Esophagus squamous epithelium (tissue), 5 donors: ENCODE data around the gene PRKRIP1. TPM values are rescaled to one million over a fixed set of nuclear protein-coding genes. Genes with fewer than 3 reads are reported as not detected.

ENCODE experiments used
- DNase-seq: peaks from one replicate; lab custom pipeline; 2025; lab: John Stamatoyannopoulos, UW
- H3K27ac ChIP-seq, 4 donors: fragments of 200-600 bp; sonication (generic); one replicate each; pipeline ENCODE4 v1.5.1; 2016 to 2019; ENCODE audit warnings: mild to moderate bottlenecking in 1 of 4
- H3K27me3 ChIP-seq, 4 donors: fragments of 200-600 bp; sonication (generic); 1 replicate in 3 of 4; 2 replicates in 1 of 4; pipeline versions ENCODE4 v1.5.1 to v1.6.0; 2017 to 2021; ENCODE audit warnings: antibody characterized with exemption in 1 of 4
- H3K36me3 ChIP-seq, 3 donors: fragments of 200-600 bp; sonication (generic); one replicate each; pipeline ENCODE4 v1.5.1; 2016 to 2019
- H3K4me1 ChIP-seq, 3 donors: fragments of 200-600 bp; sonication (generic); one replicate each; pipeline ENCODE4 v1.5.1; 2017 to 2019
- H3K4me3 ChIP-seq, 4 donors: fragments of 200-600 bp; sonication (generic); 1 replicate in 3 of 4; 2 replicates in 1 of 4; pipeline ENCODE4 v1.5.1; 2016 to 2019; ENCODE audit warnings: mild to moderate bottlenecking in 2 of 4, moderate library complexity in 1 of 4
- H3K9me3 ChIP-seq, 3 donors: fragments of 200-600 bp; sonication (generic); one replicate each; pipeline ENCODE4 v1.5.1; 2016 to 2019
- CTCF ChIP-seq, 6 experiments: fragments of 450-650 bp in 4 of 6; fragments of 200-600 bp in 2 of 6; sonication (generic) in 2 of 6; IDR thresholded peaks; one replicate each; pipeline ENCODE4 v1.5.1; 2016 to 2019; ENCODE audit warnings: antibody characterized with exemption in 6 of 6, mild to moderate bottlenecking in 4 of 6, moderate library complexity in 4 of 6
- POLR2A ChIP-seq, 4 donors: fragments of 450-650 bp; IDR thresholded peaks; one replicate each; pipeline ENCODE4 v1.6.1; 2017; ENCODE audit warnings: antibody characterized with exemption in 4 of 4, mild to moderate bottlenecking in 4 of 4, moderate library complexity in 3 of 4
- WGBS, 2 donors: methylation state at CpG; one replicate each; pipeline ENCODE4 v1.1.5; 2018; 5-methylcytosine and 5-hydroxymethylcytosine counted together
- intact Hi-C: fragments of 100-400 bp; cut with DNase I; formaldehyde crosslinking; loops from one replicate; pipeline ENCODE4 v1.15.0; 2022
- total RNA-seq, 4 donors: library from RNA; depleted of rRNA; stranded (reverse); fragments of >200 nt; gene quantifications; one replicate each; pipeline ENCODE4 v1.1.0, GENCODE V29; 2016
- donor health status: DM: yes; HTN: yes; CAD: no.

PRKRIP1 gene
- total RNA-seq, 4 donors from 2014 or later, result 12.5 to 24.6 (median 16.5) TPM

GRCh38 chr7:102469351-102469971 lies 73.3 kb downstream of the PRKRIP1 start:
- DNase-seq, result no peak
- no peaks in the 10 kb centered on the region for H3K9me3 ChIP-seq
- peaks cover 3 to 62% (median 6%) of the 10 kb centered on the region in 3 donors for H3K36me3 ChIP-seq
- H3K4me1 ChIP-seq, result peaks cover 0 to 24% (median 7%) of the 10 kb centered on the region in 3 donors
- 75 to 100% methylated on average over 1 to 7 of the region's 24 CpGs for WGBS, 2 donors
- H3K27ac ChIP-seq, result no peak overlapping the region
- no peak overlapping the region for H3K4me3 ChIP-seq
- H3K27me3 ChIP-seq, result no peaks in the 10 kb centered on the region
- TF ChIP-seq CTCF (IDR thresholded peaks at IDR 0.05) (no peak), POLR2A (IDR thresholded peaks at IDR 0.05) (no peak)
- intact Hi-C loops, result loop anchor here (10.0 kb wide), 1 partner anchor 185 kb away; the partner anchor contains the start of gene SH2B2

- WGBS, 2 donors, result 66 to 82% methylated on average over 17 of the region's 20 CpGs
- H3K27ac ChIP-seq, result no peak overlapping the region
- peaks cover 3 to 69% (median 6%) of the 10 kb centered on the region in 3 donors for H3K36me3 ChIP-seq
- no peaks in the 10 kb centered on the region for H3K9me3 ChIP-seq
- TF ChIP-seq POLR2A (IDR thresholded peaks at IDR 0.05) (no peak), CTCF (IDR thresholded peaks at IDR 0.05) (no peak)
- H3K27me3 ChIP-seq, result no peaks in the 10 kb centered on the region
- no peak overlapping the region for H3K4me3 ChIP-seq
- H3K4me1 ChIP-seq, result peaks cover 0 to 24% (median 7%) of the 10 kb centered on the region in 3 donors
- no peak for DNase-seq
- intact Hi-C loops, result loop anchor here (10.0 kb wide), 1 partner anchor 185 kb away; the partner anchor contains the start of gene SH2B2
These were observed 74.0 kb downstream of the PRKRIP1 start for GRCh38 chr7:102469972-102470825.

GRCh38 chr7:102471791-102472125 lies 75.6 kb downstream of the PRKRIP1 start:
- no peak for DNase-seq
- intact Hi-C loops, result no loop called here

GRCh38 chr7:102472126-102473041 lies 76.2 kb downstream of the PRKRIP1 start:
- peaks cover 0 to 3% (median 0%) of the 10 kb centered on the region in 3 donors for H3K4me1 ChIP-seq
- no peaks in the 10 kb centered on the region for H3K9me3 ChIP-seq
- H3K36me3 ChIP-seq, result peaks cover 3 to 74% (median 6%) of the 10 kb centered on the region in 3 donors
- intact Hi-C loops, result no loop called here
- WGBS, 2 donors, result 82 to 100% methylated on average over 2 to 9 of the region's 31 CpGs
- no peak for TF ChIP-seq POLR2A (IDR thresholded peaks at IDR 0.05)
- TF ChIP-seq CTCF (IDR thresholded peaks at IDR 0.05), result no peak
- no peak overlapping the region for H3K4me3 ChIP-seq
- no peak overlapping the region for H3K27ac ChIP-seq
- no peak for DNase-seq
- no peaks in the 10 kb centered on the region for H3K27me3 ChIP-seq

More at GRCh38 chr7:102471791-102472125, 75.6 kb downstream of the PRKRIP1 start:
- Histone ChIP-seq H3K27ac (no peak overlapping the region), H3K36me3 (peaks cover 3 to 74% (median 6%) of the 10 kb centered on the region in 3 donors), H3K4me3 (no peak overlapping the region), H3K4me1 (peaks cover 0 to 9% (median 0%) of the 10 kb centered on the region in 3 donors), H3K27me3 (no peaks in the 10 kb centered on the region), H3K9me3 (no peaks in the 10 kb centered on the region)
- WGBS, 2 donors, result no CpG with 5 or more reads among the region's 6 CpGs
- no peak for TF ChIP-seq CTCF (IDR thresholded peaks at IDR 0.05)
- no peak for TF ChIP-seq POLR2A (IDR thresholded peaks at IDR 0.05)
